Keratinocyte (primary cell): ENCODE results near the gene DLX4. TPM values are rescaled to one million over a fixed set of nuclear protein-coding genes. Genes with fewer than 3 reads are reported as not detected.

Experiments used
- DNase-seq: peaks from one replicate; pipeline ENCODE4 v3.0.0-alpha.2; 2011; ENCODE audit warnings: low read depth, missing footprints, low spot score
- FAIRE-seq: peaks from 2 replicates; lab custom pipeline; 2011; peaks lifted over from hg19 to GRCh38; lab: Jason Lieb, UNC
- H2AFZ ChIP-seq: 2 replicates; pipeline ENCODE4 v1.6.0; 2012; ENCODE audit warnings: low read length, control low read depth, inconsistent platforms; ENCODE audit not compliant: control insufficient read depth
- H3K27ac ChIP-seq: 2 replicates; pipeline ENCODE4 v1.5.1; 2011; ENCODE audit warnings: low read length; ENCODE audit not compliant: control insufficient read depth, insufficient read depth
- H3K27me3 ChIP-seq: 3 replicates; pipeline ENCODE4 v1.6.0; 2011; ENCODE audit warnings: low read length; ENCODE audit not compliant: control insufficient read depth, insufficient read depth; ENCODE audit errors: extremely low read depth
- H3K36me3 ChIP-seq, 2 experiments: 2 replicates in 1 of 2; 3 replicates in 1 of 2; pipeline ENCODE4 v1.5.1; 2011; ENCODE audit warnings: low read length in 2 of 2, mild to moderate bottlenecking in 1 of 2; ENCODE audit not compliant: control insufficient read depth in 2 of 2, insufficient read depth in 2 of 2; ENCODE audit errors: extremely low read depth in 1 of 2
- H3K4me1 ChIP-seq: 3 replicates; pipeline ENCODE4 v1.5.1; 2011; ENCODE audit warnings: low read length; ENCODE audit not compliant: control insufficient read depth, insufficient read depth; ENCODE audit errors: extremely low read depth
- H3K4me2 ChIP-seq: 3 replicates; pipeline ENCODE4 v1.6.0; 2011; ENCODE audit warnings: low read depth, low read length; ENCODE audit not compliant: control insufficient read depth, insufficient read depth; ENCODE audit errors: extremely low read depth
- H3K4me3 ChIP-seq, 3 experiments: fragments of 200-600 bp in 1 of 3; sonication (generic) in 1 of 3; 2 replicates in 2 of 3; 3 replicates in 1 of 3; pipeline ENCODE4 v1.5.1; 2011 to 2016; ENCODE audit warnings: low read length in 3 of 3, mild to moderate bottlenecking in 3 of 3, control low read depth in 2 of 3, inconsistent platforms in 1 of 3, low read depth in 1 of 3, mixed read lengths in 1 of 3, mixed run types in 1 of 3, moderate library complexity in 1 of 3; ENCODE audit not compliant: control insufficient read depth in 2 of 3, insufficient read depth in 2 of 3; ENCODE audit errors: extremely low read depth in 1 of 3
- H3K79me2 ChIP-seq: 2 replicates; pipeline ENCODE4 v1.6.0; 2012; ENCODE audit warnings: low read length; ENCODE audit not compliant: control insufficient read depth, insufficient read depth
- H3K9ac ChIP-seq: 3 replicates; pipeline ENCODE4 v1.6.0; 2011; ENCODE audit warnings: low read length; ENCODE audit not compliant: control insufficient read depth, insufficient read depth; ENCODE audit errors: extremely low read depth
- H3K9me1 ChIP-seq: 3 replicates; pipeline ENCODE4 v1.6.0; 2011; ENCODE audit warnings: low read length; ENCODE audit not compliant: control insufficient read depth, insufficient read depth; ENCODE audit errors: extremely low read depth
- H3K9me3 ChIP-seq: 2 replicates; pipeline ENCODE4 v1.5.1; 2012; ENCODE audit warnings: low read depth, low read length; ENCODE audit not compliant: control insufficient read depth
- H4K20me1 ChIP-seq: 3 replicates; pipeline ENCODE4 v1.6.0; 2011; ENCODE audit warnings: low read length; ENCODE audit not compliant: control insufficient read depth, insufficient read depth; ENCODE audit errors: extremely low read depth
- EZH2 ChIP-seq: IDR thresholded peaks from one replicate; pipeline ENCODE4 v1.6.1; 2012; ENCODE audit warnings: inconsistent platforms, mild to moderate bottlenecking, low read length, moderate library complexity
- dilution Hi-C: fragments of 300-500 bp; cut with MboI; formaldehyde crosslinking; loops from one replicate; pipeline ENCODE4 v1.7.0; 2020; ENCODE audit warnings: low sequenced_read_pairs; ENCODE audit not compliant: extremely low pct_ligation_motif_present
- polyA plus RNA-seq, 5 experiments: library from polyadenylated mRNA; depleted of rRNA in 3 of 5; stranded (reverse) in 3 of 5; stranded (forward) in 1 of 5; unstranded in 1 of 5; fragments of >200 nt; gene quantifications; 1 replicate in 1 of 5; 2 replicates in 3 of 5; 3 replicates in 1 of 5; pipeline versions ENCODE4 v1.2.1 to v1.2.3, GENCODE V29; 2011 to 2012; ENCODE audit warnings: missing spikeins in 2 of 5, low read depth in 1 of 5, low replicate concordance in 1 of 5
- TF ChIP-seq, protein P1 (sequence below), 3 experiments: IDR thresholded peaks in 1 of 3; conservative IDR thresholded peaks in 1 of 3; optimal IDR thresholded peaks in 1 of 3; 2 replicates in 2 of 3; 3 replicates in 1 of 3; pipeline versions ENCODE3 to v1.5.1; 2011; ENCODE audit warnings: low read length in 3 of 3, mild to moderate bottlenecking in 3 of 3, moderate library complexity in 2 of 3, control low read depth in 1 of 3, inconsistent platforms in 1 of 3; ENCODE audit not compliant: insufficient read depth in 2 of 3; ENCODE audit errors: extremely low read depth in 1 of 3

Gene DLX4
- polyA plus RNA-seq, 1 donor (not counting 4 experiments of a cell fraction or from before 2014, with no cell fraction given), result 0.18 TPM

DNA sequence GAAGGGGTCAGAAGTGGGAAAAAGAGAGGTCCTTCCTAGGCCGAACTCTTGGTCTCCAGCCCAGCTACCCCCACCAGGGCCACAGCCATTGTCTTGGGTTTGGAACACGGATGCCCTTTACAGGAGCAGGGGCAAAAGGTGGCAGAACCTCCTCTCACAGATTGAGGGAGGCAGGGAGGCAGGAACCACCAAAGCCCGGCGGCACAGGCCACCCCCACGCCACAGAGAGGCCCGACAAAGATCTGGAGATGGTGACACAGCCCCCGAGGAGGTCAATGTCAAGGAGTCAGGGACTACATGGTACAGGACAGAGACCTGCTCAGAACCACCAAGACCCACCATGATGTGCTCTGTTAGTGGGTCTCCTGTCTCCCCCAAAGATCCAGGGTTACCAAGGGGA lies 44.4 kb upstream of the DLX4 start:
- Histone ChIP-seq H2AFZ (no peak overlapping the region), H3K27me3 (peaks cover 31% of the 10 kb centered on the region), H3K4me1 (no peaks in the 10 kb centered on the region), H3K9me1 (no peaks in the 10 kb centered on the region), H3K27ac (no peak overlapping the region), H3K4me2 (no peak overlapping the region), H4K20me1 (no peaks in the 10 kb centered on the region), H3K79me2 (no peaks in the 10 kb centered on the region), H3K36me3 (no peaks in the 10 kb centered on the region), H3K4me3 (no peak overlapping the region), H3K9me3 (no peaks in the 10 kb centered on the region), H3K9ac (no peak overlapping the region)
- dilution Hi-C loops, result no loop called here
- FAIRE-seq (no peak), DNase-seq (no peak)
- TF ChIP-seq, protein P1, sequence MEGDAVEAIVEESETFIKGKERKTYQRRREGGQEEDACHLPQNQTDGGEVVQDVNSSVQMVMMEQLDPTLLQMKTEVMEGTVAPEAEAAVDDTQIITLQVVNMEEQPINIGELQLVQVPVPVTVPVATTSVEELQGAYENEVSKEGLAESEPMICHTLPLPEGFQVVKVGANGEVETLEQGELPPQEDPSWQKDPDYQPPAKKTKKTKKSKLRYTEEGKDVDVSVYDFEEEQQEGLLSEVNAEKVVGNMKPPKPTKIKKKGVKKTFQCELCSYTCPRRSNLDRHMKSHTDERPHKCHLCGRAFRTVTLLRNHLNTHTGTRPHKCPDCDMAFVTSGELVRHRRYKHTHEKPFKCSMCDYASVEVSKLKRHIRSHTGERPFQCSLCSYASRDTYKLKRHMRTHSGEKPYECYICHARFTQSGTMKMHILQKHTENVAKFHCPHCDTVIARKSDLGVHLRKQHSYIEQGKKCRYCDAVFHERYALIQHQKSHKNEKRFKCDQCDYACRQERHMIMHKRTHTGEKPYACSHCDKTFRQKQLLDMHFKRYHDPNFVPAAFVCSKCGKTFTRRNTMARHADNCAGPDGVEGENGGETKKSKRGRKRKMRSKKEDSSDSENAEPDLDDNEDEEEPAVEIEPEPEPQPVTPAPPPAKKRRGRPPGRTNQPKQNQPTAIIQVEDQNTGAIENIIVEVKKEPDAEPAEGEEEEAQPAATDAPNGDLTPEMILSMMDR (optimal IDR thresholded peaks at IDR 0.05 in 1 of 3, IDR thresholded peaks at IDR 0.05 in 1 of 3, conservative IDR thresholded peaks at IDR 0.05 in 1 of 3; ENCODE audit: extremely low read depth in 1 of 3, insufficient read depth in 2 of 3, low read length in 3 of 3), result no peak
- no peak for TF ChIP-seq EZH2

DNA sequence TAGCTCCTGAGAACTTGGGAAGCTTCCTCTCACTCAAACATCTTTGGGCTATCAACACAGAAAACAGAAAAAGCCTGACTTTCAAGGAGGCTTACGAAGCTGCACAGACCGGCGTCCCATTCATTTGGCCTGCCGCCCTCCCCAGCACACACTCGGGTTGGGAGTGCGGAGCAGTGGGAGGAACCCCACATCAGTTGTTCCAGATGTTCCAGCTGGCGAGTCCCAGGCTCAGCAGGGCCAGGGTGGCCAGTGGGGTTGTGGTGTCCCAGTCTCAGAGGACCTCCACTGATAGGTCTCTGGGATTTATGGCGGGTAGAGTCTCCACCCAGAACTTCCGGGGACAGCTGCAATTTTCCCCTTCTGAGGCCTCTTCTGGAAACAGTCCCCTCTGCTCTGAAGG lies 43.1 kb upstream of the DLX4 start:
- H3K4me2 ChIP-seq, result no peak overlapping the region
- H3K9me3 ChIP-seq, result no peaks in the 10 kb centered on the region
- H3K4me1 ChIP-seq, result no peaks in the 10 kb centered on the region
- H4K20me1 ChIP-seq, result no peaks in the 10 kb centered on the region
- H3K4me3 ChIP-seq, result no peak overlapping the region
- H3K79me2 ChIP-seq, result no peaks in the 10 kb centered on the region
- peaks cover 38% of the 10 kb centered on the region for H3K27me3 ChIP-seq
- dilution Hi-C loops, result no loop called here
- DNase-seq, result no peak
- TF ChIP-seq, protein P1 (optimal IDR thresholded peaks at IDR 0.05 in 1 of 3, IDR thresholded peaks at IDR 0.05 in 1 of 3, conservative IDR thresholded peaks at IDR 0.05 in 1 of 3; ENCODE audit: extremely low read depth in 1 of 3, insufficient read depth in 2 of 3, low read length in 3 of 3), result no peak
- TF ChIP-seq EZH2, result no peak
- no peaks in the 10 kb centered on the region for H3K36me3 ChIP-seq
- no peak overlapping the region for H3K27ac ChIP-seq
- no peaks in the 10 kb centered on the region for H3K9me1 ChIP-seq
- no peak overlapping the region for H3K9ac ChIP-seq
- H2AFZ ChIP-seq, result no peak overlapping the region
- no peak for FAIRE-seq
